DMS153 treated with DMSO at 0.1 percent for 48 hours (cell line): ENCODE data around the gene VAV1.
A peak's percentile ranks its signal among the peaks of the same experiment; 100 is the strongest.
"Not testable (repeated sequence)": the region's sequence is repeated elsewhere in the genome, so short reads cannot be mapped to it uniquely, and the experiment has no call there.

ENCODE experiments used
- DNase-seq: peaks from one replicate; lab custom pipeline; 2025; ENCODE audit not compliant: unreplicated experiment; lab: John Stamatoyannopoulos, UW

VAV1 gene

DNA sequence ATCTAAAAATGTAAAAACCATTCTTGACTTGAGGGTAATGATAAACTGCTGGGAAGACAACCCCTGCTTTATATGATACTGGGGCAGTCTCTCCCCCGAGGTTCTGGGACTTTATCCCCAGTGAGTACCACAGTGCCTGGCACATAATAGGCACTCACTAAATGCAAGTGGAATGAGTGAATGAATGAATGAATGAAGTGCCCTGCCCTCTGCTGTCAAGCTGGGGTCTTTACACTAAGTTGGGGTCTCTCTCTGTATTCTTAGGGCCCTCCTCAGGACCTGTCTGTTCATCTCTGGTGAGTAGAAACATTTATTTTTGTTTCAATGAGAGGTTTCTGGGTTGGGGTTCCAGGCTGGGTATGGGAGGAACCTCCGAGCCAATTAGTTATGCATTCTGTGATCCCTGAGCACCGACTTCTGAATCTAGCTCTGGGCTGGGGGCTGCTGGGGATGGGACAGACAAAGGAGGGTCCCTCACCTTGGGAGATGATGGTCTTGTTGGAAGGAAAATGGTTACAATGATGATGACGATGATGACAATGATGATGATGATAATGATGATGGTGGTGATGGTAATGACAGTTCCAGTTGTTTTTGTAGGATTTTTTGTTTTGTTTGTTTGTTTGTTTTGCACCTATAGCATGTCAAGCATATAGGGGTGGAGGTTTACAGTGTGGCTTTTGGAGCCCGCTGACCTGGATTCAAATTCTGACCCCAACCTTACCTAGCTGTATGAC, 70.5 kb downstream of the VAV1 start:
- no peak for DNase-seq

DNA sequence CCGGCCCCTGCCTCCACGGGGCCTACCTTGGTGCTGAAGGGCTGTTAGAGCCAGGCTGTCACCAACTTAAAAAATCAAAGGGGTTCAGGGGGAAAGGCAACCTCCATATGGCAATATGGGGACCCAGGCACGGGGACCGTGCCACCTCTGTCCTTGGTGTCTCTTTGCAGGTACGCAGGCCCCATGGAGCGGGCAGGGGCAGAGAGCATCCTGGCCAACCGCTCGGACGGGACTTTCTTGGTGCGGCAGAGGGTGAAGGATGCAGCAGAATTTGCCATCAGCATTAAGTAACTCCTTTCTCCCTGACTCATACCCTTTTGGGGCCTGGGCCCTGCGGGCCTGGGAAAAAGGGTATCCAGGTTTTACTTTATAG, 75.3 kb downstream of the VAV1 start:
- no peak for DNase-seq

DNA sequence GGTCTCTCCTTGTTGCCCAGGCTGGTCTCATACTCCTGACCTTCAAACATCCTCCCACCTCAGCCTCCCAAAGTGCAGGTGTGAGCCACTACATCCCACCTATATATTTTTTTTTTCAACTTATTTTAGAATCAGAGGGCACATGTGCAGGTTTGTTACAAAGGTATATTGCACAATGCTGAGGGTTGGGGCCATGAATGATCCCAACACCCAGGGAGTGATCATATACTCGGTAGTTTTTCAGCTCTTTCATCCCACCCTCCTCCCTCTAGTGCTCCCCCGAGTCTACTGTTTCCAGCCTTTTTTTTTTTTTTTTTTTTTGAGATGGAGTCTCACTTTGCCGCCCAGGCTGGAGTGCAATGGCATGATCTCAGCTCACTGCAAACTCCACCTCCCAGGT, 76.5 kb downstream of the VAV1 start:
- no peak for DNase-seq

DNA sequence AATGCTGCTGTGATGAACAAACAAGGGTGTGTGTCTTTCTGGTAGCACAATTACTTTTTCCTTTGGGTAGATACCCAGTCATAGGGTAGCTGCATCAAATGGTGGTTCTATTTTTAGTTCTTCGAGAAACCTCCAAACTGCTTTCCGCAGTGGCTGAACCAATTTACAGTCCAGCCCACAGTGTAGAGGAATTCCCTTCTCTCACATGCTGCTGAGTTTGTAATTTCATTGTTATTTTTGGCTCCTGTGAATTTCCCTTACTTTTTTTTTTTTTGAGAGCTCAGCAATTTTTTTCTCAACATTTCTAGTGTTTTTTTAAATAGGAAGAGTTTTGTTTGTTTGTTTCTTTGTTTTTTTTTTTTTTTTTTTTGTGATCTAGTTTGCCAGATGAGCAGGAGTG, 77.4 kb downstream of the VAV1 start:
- no peak for DNase-seq

DNA sequence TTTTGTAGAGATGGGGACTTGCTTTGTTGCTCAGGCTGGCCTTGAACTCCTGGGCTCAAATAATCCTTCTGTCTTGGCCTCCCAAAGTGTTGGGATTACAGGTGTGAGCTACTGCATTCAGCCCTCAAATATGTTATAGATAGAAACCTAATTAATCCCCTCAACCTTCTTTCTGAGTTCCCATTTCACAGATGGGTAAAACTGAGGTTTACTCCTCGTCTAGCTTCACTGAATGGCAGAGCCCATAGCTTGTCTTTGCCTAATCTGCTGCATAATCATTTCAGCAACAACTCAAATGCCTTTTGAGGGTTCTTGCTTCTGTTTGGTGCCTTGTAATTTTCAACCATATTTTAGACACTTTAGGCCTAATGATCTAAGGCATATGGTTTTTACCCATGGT, 78.9 kb downstream of the VAV1 start:
- no peak for DNase-seq

DNA sequence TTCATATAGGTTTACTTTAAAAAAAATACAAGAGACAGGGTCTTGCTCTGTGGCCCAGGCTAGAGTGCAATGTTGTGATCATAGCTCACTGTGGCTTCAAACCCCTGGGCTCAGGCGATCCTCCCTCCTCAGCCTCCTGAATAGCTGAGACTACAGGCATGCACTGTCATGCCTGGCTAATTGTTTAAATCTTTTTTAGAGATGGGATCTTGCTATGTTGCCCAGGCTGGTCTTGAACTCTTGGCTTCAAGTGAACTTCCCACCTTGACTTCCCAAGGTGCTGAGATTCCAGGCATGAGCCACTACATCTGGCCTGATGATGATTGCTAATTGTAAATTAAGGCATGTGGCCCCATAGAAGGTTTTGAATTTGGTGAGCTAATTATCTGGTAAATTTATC, 79.5 kb downstream of the VAV1 start:
- DNase-seq: no peak

DNA sequence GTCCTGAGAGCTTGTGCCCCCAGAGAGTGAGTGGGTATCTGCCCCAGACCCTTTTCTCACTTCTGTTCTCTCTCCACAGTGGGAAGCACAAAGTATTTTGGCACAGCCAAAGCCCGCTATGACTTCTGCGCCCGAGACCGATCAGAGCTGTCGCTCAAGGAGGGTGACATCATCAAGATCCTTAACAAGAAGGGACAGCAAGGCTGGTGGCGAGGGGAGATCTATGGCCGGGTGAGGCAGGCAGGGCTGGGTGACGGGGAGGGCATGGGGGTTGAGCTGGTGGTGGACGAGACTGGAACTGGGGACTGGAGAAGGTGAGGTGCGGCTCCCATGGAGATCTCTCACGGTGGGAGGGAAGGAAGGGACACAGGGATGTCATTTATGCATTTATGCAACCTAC, 81.4 kb downstream of the VAV1 start:
- no peak for DNase-seq

DNA sequence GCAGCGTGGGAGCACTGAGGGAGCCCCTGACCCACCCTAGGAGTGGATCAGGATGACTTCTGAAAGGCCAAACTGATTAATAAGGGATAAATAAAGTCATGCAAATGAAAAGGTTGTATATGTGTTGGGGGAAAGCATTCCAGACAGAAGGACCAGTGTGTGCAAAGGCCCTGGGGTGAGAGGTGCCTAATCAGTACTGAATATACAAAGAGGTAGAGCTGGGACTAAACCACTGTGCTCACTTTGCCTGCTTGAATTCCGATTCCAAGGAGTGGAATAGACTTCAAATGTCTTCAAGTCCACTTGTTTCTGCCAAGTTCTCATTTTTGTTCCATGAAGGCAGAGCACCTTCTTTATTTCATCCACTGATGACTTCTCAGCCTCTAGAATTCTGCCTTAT, 82.2 kb downstream of the VAV1 start:
- DNase-seq: no peak

DNA sequence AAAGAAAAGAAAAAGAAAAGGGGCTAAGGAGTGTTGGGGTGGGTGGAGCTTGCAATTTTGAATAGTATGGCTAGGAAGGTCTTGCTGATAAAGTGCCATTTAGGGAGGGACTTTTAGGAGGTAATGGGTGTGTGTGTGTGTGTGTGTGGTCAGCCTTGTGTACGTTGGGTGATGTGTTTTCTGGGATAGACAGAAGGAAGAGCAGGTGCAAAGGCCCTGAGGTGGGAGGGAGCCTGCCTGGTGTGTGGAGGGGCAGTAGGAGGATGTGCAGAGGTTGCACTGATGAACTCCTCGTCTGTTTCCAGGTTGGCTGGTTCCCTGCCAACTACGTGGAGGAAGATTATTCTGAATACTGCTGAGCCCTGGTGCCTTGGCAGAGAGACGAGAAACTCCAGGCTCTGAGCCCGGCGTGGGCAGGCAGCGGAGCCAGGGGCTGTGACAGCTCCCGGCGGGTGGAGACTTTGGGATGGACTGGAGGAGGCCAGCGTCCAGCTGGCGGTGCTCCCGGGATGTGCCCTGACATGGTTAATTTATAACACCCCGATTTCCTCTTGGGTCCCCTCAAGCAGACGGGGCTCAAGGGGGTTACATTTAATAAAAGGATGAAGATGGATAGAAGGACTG, 84.4 kb downstream of the VAV1 start:
- no peak for DNase-seq

DNA sequence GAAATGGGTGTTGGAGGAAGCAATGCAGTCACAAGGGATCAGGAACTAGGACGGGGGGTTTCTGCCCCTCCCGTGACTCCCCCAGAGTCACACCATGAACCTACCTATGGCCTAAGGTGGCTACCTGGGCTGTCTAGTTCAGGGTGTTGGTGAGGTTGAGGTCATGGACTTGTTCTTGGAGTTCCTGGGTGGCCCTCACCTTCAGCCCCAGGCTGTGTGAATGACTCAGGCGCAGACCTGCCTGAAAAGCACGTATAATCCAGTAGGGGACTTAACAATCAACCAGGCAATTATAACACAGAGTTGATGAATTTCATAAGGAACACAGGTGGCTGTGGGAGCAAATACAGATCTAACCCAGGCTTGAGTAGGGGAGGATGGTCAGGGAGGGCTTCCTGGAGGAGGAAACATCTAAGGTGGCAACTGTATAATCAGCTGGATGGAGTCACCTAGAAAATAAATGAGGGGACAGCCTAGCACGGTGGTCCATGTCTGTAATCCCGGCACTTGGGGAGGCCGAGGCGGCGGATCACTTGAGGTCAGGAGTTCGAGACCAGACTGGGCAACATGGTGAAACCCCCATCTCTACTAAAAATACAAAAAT, 89.3 kb downstream of the VAV1 start:
- no peak for DNase-seq

DNA sequence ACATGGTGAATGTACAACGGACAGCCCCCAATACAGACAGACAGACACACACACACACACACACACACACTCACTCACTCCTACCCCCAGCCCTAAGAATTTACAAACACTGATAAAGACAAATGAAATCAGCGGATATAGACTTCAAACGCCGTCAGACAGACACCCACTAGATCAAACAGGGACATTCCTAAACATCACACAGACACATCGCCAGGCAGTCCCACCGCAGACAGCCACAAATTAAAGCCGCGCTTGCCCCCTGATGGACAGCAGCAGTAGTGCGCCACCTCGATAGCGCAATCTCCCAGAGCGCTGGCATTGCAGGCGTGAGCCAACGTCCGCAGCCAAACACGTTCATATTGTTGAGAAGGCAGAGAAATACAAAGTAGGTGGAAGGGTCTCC, 90.2 kb downstream of the VAV1 start:
- peak; percentile 76 for DNase-seq

DNA sequence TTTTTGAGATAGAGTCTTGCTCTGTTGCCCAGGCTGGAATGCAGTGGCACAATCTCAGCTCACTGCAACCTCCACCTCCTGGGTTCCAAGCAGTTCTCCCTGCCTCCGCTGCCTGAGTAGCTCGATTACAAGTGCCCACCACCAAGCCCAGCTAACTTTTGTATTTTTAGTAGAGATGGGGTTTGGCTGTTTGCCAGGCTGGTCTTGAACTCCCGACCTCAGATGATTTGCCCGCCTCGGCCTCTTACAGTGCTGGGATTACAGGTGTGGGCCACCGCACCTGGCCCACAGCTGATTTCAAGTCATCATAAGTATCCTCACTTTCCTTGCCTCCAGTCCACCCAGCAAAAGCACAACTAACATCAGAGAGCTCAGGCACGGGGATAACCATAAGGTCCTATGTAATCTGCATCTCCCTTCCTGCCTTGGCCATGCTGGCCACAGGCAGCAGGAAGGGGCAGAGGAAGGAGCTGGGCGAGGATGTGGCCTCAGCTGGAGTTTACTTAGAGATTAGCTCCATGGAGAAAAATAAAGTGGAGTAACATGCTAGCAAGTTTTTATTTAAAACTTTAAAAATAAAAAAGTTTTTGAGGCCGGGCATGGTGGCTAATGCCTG, 91.9 kb downstream of the VAV1 start:
- DNase-seq: no peak

DNA sequence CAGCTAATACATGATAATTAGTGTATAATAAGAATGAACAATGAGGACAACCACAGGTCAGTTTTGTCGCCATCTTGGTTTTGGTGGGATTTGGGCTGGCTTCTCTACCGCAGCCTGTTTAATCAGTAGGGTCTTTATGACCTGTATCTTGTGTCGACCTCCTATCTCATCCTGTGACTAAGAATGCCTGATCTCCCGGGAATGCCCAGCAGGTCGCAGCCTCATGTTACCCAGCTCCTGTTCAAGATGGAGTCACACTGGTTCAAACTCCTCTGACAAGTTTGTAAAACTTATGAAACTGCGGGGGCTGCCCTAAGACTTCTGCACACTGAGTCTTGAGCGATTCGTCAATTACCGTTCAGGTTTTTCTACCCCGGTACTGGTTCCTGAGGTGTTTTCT, 93.3 kb downstream of the VAV1 start:
- DNase-seq: no peak

DNA sequence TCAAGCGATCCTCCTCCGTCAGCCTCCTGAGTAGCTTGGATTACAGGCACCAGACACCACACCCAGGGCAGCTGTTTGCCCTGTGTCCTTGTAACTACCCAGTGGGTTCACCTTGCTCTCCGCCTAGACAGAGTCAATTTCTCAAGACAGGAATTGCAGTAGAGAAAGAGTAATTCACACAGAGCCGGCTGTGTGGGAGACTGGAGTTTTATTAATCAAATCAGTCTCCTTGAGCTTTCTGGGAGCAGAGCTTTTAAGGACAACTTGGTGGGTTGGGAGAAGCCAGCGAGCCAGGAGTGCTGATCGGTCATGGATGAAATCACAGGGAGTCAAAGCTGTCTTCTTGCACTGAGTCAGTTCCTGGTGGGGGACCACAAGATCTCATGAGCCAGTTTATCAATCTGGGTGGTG, 94.2 kb downstream of the VAV1 start:
- DNase-seq: no peak

DNA sequence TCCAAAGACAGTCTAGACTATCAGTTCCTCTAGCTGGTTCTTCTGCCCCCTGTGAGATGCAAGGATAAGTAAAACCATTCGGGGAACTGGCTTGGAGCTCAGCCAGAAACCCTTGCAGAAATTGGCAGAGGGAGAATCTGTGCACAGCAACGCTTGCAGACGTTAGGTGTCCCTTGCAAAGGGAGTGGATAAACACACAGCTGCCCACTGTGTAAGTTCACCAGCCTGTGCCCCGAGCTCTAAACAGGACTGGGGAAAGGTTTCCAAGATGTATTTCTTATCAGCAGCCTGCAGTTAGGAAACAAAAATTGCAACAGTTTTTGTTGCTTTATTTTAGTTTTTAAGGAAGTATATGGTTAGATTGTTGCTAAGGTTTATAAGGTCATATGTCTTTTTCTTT, 95.8 kb downstream of the VAV1 start:
- no peak for DNase-seq

DNA sequence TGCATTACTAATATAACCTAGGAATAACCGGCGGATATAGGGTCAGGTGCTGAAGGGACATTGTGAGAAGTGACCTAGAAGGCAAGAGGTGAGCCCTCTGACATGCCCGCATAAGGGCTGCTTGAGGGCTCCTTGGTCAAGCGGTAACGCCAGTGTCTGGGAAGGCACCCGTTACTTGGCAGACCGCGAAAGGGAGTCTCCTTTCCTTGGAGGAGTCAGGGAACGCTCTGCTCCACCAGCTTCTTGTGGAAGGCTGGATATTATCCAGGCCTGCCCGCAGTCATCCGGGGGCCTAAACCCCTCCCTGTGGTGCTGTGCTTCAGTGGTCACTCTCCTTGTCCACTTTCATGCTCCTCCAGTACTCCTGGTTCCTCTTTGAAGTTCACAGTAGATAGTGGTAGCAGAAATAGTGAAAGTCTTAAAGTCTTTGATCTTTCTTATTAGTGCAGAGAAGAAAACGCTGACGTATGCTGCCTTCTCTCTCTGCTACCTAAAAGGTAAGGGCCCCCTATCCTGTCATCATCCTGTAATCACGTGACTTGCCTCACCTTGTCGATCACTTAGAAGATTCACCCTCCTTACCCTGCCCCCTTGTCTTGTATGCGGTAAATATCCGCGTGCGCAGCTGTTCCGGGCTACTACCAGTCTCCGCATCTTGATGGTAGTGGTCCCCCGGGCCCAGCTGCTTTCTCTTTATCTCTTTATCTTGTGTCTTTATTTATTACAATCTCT, 96.8 kb downstream of the VAV1 start:
- DNase-seq: not testable (repeated sequence)

DNA sequence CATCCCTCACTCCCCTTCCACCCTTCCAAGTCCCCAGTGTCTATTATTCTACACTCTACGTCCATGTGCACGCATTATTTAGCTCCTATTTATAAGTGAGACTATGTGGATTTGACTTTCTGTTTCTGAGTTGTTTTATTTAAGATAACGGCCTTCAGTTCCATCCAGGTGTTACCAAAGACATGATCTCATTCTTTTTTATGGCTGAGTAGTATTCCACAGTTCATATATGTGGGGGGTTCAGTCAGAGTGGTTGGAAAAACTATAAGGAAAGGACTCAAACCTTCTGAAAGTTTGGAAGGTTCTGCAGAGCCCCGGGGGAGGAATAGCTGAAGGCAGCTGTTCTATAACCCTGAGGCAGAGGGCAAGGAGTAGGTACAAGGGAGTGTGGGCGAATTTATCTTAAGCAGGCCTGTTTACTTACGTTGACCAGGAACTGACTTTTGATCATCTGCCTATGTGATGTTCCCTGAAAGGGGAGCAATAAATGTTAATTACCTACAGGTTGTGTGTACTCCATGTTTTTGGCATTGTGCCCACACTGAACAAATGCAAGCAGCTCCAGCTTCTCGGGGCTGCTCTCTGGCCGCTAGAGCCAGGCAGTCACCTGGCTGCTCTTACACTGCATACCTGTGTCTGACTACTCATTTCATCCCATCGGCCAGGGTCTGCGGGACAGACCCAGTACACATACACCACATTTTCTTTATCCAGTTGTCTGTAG, 101.4 kb downstream of the VAV1 start:
- no peak for DNase-seq

DNA sequence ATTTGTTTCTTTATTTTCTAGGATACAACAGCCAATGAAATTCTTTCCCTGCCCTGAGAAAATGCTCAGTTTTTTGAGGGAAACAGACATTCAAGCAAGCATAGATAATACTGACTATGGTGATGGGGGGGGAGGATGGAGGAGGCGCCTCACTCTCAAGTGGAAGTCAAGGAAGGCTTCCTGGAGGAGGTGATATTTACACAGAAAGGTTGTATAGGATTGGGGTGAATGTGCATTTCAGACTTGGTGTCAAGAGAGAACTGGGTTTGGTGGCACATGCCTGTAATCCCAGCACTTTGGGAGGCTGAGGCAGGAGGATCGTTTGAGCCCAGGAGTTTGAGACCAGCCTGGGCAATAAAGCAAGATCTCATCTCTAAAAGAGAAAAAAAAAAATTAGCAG, 102.7 kb downstream of the VAV1 start:
- no peak for DNase-seq

DNA sequence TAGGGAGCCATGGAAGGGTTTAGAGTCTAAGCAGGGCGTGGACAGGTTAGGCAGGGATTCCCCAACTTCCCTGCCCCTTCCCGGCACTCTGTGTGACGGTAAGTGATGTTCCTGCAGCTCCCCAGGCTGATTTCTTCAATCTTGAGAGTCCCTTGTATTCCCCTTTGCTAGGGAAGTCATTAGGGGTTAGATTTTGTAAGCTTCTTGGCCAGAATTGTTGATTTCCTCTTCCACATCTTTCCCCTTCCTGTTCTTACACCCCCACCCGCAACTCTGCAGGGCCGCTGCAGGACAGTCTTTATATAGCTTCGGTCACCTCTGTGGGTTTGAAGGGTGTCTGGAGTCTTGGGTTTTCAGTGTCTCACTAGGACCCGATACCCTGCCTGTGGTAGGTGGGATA, 104.2 kb downstream of the VAV1 start:
- DNase-seq: no peak

DNA sequence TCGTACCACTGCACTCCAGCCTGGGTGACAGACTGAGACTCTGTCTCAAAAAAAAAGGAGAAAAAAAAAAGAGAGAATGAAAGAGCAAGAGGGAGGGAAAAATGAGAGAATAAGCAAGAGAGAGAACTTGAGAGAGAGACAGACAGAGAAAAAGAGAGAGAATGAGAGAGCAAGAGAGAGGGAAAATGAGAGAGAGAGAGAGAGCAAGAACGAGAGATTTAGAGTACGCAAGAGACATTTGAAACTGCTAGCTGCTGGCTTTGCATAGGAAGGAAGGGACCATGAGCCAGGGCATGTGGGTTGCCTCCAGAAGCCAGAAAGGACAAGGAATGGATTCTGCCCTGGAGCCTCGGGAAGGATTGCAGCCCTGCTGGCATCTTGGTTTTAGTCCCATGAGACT, 105.3 kb downstream of the VAV1 start:
- no peak for DNase-seq
